ENCODE results near the gene ZNRF3.
A peak's percentile ranks its signal among the peaks of the same experiment; 100 is the strongest.
"Not testable (repeated sequence)": the region's sequence is repeated elsewhere in the genome, so short reads cannot be mapped to it uniquely, and the experiment has no call there.

Gene ZNRF3

DNA sequence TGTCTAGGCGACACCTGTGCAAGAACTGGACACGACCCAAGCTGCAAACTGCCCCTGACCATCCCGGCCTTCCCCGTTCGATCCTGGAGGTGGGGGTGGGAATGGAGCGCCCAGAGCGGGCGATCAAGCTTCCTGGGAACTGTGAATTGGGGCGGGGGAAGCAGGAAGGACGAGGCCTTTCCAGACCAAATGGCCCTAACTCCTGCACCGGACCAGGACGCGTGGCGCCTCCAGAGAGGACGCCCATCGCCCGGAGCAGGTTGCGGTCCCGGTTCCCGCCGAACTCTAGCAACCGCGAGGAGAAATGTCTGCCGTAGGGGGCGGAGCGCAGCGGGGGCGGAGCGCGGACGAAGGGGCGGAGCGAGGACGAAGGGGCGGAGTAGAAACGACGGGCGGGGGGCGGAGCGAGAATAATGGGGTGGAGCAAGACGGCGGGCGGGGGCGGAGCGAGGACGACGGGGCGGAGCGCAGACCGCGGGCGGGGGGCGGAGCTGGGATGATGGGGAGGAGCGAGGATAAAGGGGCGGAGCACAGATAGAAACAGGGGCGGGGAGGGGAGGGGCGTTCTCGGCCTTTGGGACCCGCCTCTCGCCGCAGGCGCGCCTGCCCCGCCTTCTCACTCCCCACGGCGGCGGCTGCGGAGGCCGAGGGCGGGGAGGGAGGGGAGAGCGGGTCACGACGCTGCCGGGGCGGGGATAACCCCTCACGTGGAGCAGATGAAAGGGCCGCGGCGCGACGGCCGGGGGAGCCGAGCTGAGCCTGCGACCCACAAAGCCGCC lies at the start of gene ZNRF3:
ZNRF3 (plus strand) TSS at position 695 of the 779 bp plus-strand sequence. CDS start 195 bp downstream, outside the sequence.
- DNase-seq (ENCODE audit: low read depth in 3 of 3, low spot score in 1 of 3) = peak; percentile 80 to 94 (median 89)

DNA sequence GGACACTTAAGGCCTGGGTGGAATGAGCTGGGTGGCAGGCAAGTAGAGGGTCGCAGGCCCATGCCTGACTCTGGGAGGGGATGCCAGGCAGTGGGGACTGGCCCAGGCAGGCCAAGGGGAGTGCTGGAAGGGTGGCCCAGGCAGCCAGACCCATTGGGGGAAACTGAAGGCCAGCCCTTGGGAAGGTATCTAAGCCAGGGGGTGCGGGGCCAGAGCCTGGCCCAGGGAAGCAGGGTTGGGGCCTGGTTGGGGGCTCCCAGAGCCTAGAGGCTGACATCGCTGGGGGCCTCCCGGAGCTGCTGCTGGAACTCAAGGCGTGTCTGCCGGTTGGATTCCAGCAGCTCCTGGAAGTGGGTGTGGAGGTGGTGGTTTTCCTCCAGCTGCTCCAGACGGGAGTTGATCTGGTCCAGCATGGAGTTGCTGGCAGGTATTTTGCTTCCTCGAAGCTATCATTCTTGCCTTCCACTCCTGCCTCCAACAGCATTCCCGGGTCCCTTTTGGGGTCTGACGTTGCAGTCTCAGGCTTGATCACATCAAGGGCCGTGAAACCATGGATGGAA lies 47.7 kb upstream of the ZNRF3 start:
- no peak for DNase-seq (ENCODE audit: low read depth in 3 of 3, low spot score in 1 of 3)

GRCh38 chr22:28837640-28838039 lies 45.7 kb upstream of the ZNRF3 start:
- DNase-seq (ENCODE audit: low read depth in 3 of 3, low spot score in 1 of 3) = no peak

GRCh38 chr22:28838971-28839370 lies 44.4 kb upstream of the ZNRF3 start:
- no peak for DNase-seq (ENCODE audit: low read depth in 3 of 3, low spot score in 1 of 3)

- no peak for DNase-seq (ENCODE audit: low read depth in 3 of 3, low spot score in 1 of 3)
Observed at GRCh38 chr22:28841111-28841510, 42.3 kb upstream of the ZNRF3 start.

- no peak for DNase-seq (ENCODE audit: low read depth in 3 of 3, low spot score in 1 of 3)
Observed at GRCh38 chr22:28843633-28844032, 39.7 kb upstream of the ZNRF3 start.

DNA sequence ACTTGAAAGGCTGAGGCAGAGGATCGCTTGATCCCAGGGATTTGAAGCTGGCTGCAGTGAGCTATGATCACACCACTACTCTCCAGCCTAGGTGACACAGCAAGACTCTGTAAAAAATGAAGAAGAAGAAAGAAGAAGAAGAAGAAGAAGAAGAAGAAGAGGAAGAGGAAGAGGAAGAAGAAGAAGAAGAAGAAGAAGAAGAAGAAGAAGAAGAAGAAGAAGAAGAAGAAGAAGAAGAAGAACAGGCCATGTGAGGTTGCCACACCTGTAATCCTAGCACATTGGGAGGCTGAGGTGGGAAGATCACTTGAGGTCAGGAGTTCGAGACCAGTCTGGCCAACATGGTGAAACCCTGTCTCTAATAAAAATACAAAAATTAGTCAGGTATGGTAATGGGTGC lies 39.1 kb upstream of the ZNRF3 start:
- DNase-seq (ENCODE audit: low read depth in 3 of 3, low spot score in 1 of 3) = not testable (repeated sequence)

DNA sequence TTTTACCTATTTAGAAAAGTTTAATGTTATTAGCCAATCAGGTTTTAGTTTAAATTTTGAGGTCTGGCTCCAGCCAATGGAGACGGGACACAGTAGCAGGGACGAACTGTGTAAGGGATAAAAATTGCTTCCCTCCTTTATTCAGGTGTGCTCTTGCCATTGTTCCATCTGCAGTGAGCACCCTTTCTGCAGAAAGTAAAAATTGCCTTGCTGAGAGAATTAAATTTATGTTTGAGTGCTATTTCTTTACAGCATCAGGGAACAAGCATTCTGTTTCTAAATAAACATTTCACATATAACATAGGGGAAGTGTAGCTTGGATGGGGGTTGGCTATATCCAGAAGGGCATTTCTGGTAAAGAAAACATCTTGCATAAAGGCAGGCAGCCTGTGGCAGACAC lies 36.4 kb upstream of the ZNRF3 start:
- DNase-seq (ENCODE audit: low read depth in 3 of 3, low spot score in 1 of 3) = no peak

- peak in 1 of 3 donors; percentile 5 for DNase-seq (ENCODE audit: low read depth in 3 of 3, low spot score in 1 of 3)
Observed at GRCh38 chr22:28855355-28856094, 27.8 kb upstream of the ZNRF3 start.

- DNase-seq (ENCODE audit: low read depth in 3 of 3, low spot score in 1 of 3) = no peak
Observed at GRCh38 chr22:28856095-28856455, 27.3 kb upstream of the ZNRF3 start.

DNA sequence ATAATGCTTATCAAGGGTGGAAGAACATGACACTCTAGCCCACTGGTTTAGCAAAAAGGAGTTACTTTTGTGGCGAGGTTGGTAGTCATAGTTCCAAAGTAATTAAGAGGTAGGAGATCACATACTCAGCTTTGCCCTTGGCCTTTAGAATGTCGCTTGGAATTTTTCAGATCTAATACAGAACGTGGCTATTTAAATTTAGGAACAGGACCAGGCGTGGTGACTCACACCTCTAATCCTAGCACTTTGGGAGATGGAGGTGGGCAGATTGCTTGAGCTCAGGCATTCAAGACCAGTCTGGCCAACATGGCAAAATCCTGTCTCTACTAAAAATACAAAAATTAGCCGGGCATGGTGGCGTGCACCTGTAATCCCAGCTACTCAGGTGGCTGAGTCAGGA lies 26.1 kb upstream of the ZNRF3 start:
- DNase-seq (ENCODE audit: low read depth in 3 of 3, low spot score in 1 of 3) = no peak

- no peak for DNase-seq (ENCODE audit: low read depth in 3 of 3, low spot score in 1 of 3)
Observed at GRCh38 chr22:28864878-28865596, 18.3 kb upstream of the ZNRF3 start.

DNA sequence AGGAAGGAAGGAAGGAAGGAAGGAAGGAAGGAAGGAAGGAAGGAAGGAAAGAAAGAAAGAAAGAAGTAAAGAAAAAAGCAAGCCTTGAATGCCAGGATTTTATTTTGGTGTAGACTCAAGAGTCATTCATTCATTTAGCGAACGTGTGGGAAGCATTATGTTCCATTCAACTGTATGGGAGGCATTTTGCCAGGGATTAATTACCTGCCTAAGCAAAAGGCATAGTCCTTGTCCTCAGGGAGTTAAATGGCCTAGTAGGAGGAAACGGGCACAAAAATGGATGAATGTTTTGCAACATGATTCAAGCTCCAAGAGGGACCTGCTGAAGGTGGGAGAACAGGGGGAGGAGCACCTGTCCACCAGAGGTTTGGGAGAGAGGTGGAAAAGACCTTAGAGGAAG lies 16.2 kb upstream of the ZNRF3 start:
- DNase-seq (ENCODE audit: low read depth in 3 of 3, low spot score in 1 of 3) = no peak

- not testable (repeated sequence) for DNase-seq (ENCODE audit: low read depth in 3 of 3, low spot score in 1 of 3)
Observed at GRCh38 chr22:28868389-28868788, 15.0 kb upstream of the ZNRF3 start.

DNA sequence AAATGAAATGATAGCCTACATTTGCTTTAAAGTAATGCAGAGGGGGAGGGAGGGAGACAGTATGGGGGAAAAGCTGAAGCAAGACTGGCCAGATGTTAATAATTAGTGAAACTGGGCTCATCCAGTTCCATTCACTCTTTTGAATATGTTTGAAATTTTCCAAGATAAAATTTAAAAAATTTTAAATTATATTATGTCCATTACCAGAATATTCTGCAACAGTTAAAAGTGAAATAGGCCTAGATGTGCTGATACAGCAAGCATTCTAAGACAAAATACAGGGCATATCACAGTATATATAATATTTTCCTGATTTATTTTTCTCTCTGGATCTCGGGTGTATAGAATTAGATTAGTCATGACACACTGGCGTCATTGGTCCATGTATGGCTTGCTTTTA lies 13.6 kb upstream of the ZNRF3 start:
- DNase-seq (ENCODE audit: low read depth in 3 of 3, low spot score in 1 of 3) = no peak

- no peak for DNase-seq (ENCODE audit: low read depth in 3 of 3, low spot score in 1 of 3)
Observed at GRCh38 chr22:28873183-28873963, 10.0 kb upstream of the ZNRF3 start.

- no peak for DNase-seq (ENCODE audit: low read depth in 3 of 3, low spot score in 1 of 3)
Observed at GRCh38 chr22:28874061-28874460, 9.3 kb upstream of the ZNRF3 start.

- no peak for DNase-seq (ENCODE audit: low read depth in 3 of 3, low spot score in 1 of 3)
Observed at GRCh38 chr22:28874811-28875320, 8.5 kb upstream of the ZNRF3 start.

DNA sequence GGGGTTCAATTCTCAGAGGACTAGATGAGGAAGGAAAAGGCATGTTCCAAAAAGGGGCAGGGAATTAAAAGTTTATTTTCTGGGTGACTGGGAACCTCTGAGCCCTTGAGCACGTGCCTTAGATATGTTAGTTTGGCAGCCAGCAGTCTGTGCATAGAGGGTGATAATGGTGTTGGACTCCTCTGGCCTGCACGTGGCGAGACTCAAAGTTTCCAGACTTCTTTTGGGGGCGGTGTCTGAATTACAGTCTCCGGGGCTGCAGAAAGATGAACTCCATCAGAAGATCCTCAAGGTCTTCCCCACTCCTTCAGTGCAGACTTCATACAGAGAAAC lies 861 bp upstream of the ZNRF3 start:
- DNase-seq (ENCODE audit: low read depth in 3 of 3, low spot score in 1 of 3) = no peak

- DNase-seq (ENCODE audit: low read depth in 3 of 3, low spot score in 1 of 3) = no peak
Observed at GRCh38 chr22:28883657-28883916, 215 bp downstream of the ZNRF3 start.

All from stimulated activated CD4-positive, alpha-beta T cell treated with anti-CD3 and anti-CD28 coated beads, TNF-alpha, amount 100 ng/mL, for 1 hour (primary cell).